DOHH2 (cell line): ENCODE measurements around the gene LSP1.
"Not testable (repeated sequence)": the region's sequence is repeated elsewhere in the genome, so short reads cannot be mapped to it uniquely, and the experiment has no call there.

ENCODE experiments used
- H3F3A ChIP-seq: fragments of 200-600 bp; sonication (generic), shearing (Covaris generic); 2 replicates; pipeline ENCODE4 v1.6.0; 2016; ENCODE audit warnings: antibody characterized with exemption, mild to moderate bottlenecking; ENCODE audit not compliant: control insufficient read depth, insufficient read depth
- H3K27ac ChIP-seq: fragments of 200-600 bp; sonication (generic); 2 replicates; pipeline ENCODE4 v1.5.1; 2014; ENCODE audit warnings: low read depth, mild to moderate bottlenecking, low read length, moderate library complexity
- H3K27me3 ChIP-seq: fragments of 200-600 bp; sonication (generic); 2 replicates; pipeline ENCODE4 v1.6.1; 2014; ENCODE audit warnings: mild to moderate bottlenecking, low read length, mixed read lengths; ENCODE audit not compliant: control insufficient read depth
- H3K36me3 ChIP-seq: fragments of 200-600 bp; sonication (generic); 2 replicates; pipeline ENCODE4 v1.6.1; 2014; ENCODE audit warnings: mild to moderate bottlenecking, low read length, moderate library complexity, mixed read lengths; ENCODE audit not compliant: control insufficient read depth
- H3K4me1 ChIP-seq: fragments of 200-600 bp; sonication (generic); 2 replicates; pipeline ENCODE4 v1.6.1; 2014; ENCODE audit warnings: mild to moderate bottlenecking, low read length, mixed read lengths; ENCODE audit not compliant: control insufficient read depth
- H3K4me2 ChIP-seq: fragments of 200-600 bp; sonication (generic); 2 replicates; pipeline ENCODE4 v1.6.0; 2014; ENCODE audit warnings: mild to moderate bottlenecking, low read length, moderate library complexity
- H3K4me3 ChIP-seq: fragments of 200-600 bp; sonication (generic); 2 replicates; pipeline ENCODE4 v1.5.1; 2014; ENCODE audit warnings: mild to moderate bottlenecking, low read length, mixed read lengths
- H3K79me2 ChIP-seq: fragments of 200-600 bp; sonication (generic); 2 replicates; pipeline ENCODE4 v1.6.1; 2014; ENCODE audit warnings: mild to moderate bottlenecking, low read length, mixed read lengths; ENCODE audit not compliant: control insufficient read depth
- H3K9me2 ChIP-seq: fragments of 200-600 bp; sonication (generic); replicated peaks from 2 replicates; pipeline ENCODE4 v1.6.1; 2014; ENCODE audit warnings: mild to moderate bottlenecking, low read length, mixed read lengths; ENCODE audit not compliant: control insufficient read depth
- H3K9me3 ChIP-seq: fragments of 200-600 bp; sonication (generic); 2 replicates; pipeline ENCODE4 v1.6.1; 2014; ENCODE audit warnings: antibody characterized with exemption, low read length, mixed read lengths; ENCODE audit not compliant: control insufficient read depth, insufficient read depth
- H4K20me1 ChIP-seq: fragments of 200-600 bp; sonication (generic); 2 replicates; pipeline ENCODE4 v1.6.0; 2014; ENCODE audit warnings: low read depth, mild to moderate bottlenecking, antibody characterized with exemption, low read length, moderate library complexity; ENCODE audit not compliant: control insufficient read depth, insufficient read depth
- CTCF ChIP-seq: fragments of 200-600 bp; sonication (generic); IDR thresholded peaks from one replicate; pipeline ENCODE4 v1.5.1; 2014; ENCODE audit warnings: antibody characterized with exemption, mild to moderate bottlenecking, low read depth, low read length; ENCODE audit not compliant: poor library complexity, severe bottlenecking
- EZH2phosphoT487 ChIP-seq: fragments of 200-600 bp; sonication (generic); IDR thresholded peaks from 2 replicates; pipeline ENCODE4 v1.6.1; 2017; ENCODE audit warnings: borderline replicate concordance, mild to moderate bottlenecking, antibody characterized with exemption, low read length, moderate library complexity, mixed read lengths

LSP1 gene

GRCh38 chr11:1938343-1939005 is 85.6 kb downstream of the LSP1 start:
- Histone ChIP-seq H3K79me2 (no peaks in the 10 kb centered on the region), H3K9me2 (no peaks in the 10 kb centered on the region), H3K36me3 (no peaks in the 10 kb centered on the region), H3K27me3 (no peaks in the 10 kb centered on the region), H4K20me1 (no peaks in the 10 kb centered on the region), H3F3A (no peaks in the 10 kb centered on the region), H3K4me1 (no peaks in the 10 kb centered on the region), H3K9me3 (no peaks in the 10 kb centered on the region), H3K4me3 (no peak overlapping the region), H3K4me2 (no peak overlapping the region), H3K27ac (no peak overlapping the region)
- TF ChIP-seq EZH2phosphoT487, result no peak
- TF ChIP-seq CTCF, result no peak

GRCh38 chr11:1939006-1939625 is 86.2 kb downstream of the LSP1 start:
- Histone ChIP-seq H3K27me3 (no peaks in the 10 kb centered on the region), H3K79me2 (no peaks in the 10 kb centered on the region), H3K4me1 (no peaks in the 10 kb centered on the region), H3K9me2 (no peaks in the 10 kb centered on the region), H3K27ac (no peak overlapping the region), H3K9me3 (no peaks in the 10 kb centered on the region), H3K4me3 (no peak overlapping the region), H3F3A (no peaks in the 10 kb centered on the region), H3K36me3 (no peaks in the 10 kb centered on the region), H3K4me2 (no peak overlapping the region), H4K20me1 (no peaks in the 10 kb centered on the region)
- TF ChIP-seq CTCF, result no peak
- no peak for TF ChIP-seq EZH2phosphoT487

GRCh38 chr11:1939788-1940187 is 86.9 kb downstream of the LSP1 start:
- H3K27me3 ChIP-seq, H3K4me3 ChIP-seq, H3K9me3 ChIP-seq, H3K36me3 ChIP-seq, H3F3A ChIP-seq, H3K79me2 ChIP-seq, H4K20me1 ChIP-seq, H3K4me2 ChIP-seq, H3K4me1 ChIP-seq, H3K9me2 ChIP-seq, H3K27ac ChIP-seq: not testable (repeated sequence)
